H1 (cell line): ENCODE data around the gene B9D2. TPM values are rescaled to one million over a fixed set of nuclear protein-coding genes. Genes with fewer than 3 reads are reported as not detected.

Source experiments
- CTCF ChIA-PET: fragments of 300-600 bp; sonication (Branson Sonifier 250); formaldehyde crosslinking; loops from one replicate; lab custom pipeline; 2021; ENCODE audit not compliant: partially characterized antibody; lab: Charles Lee
- POLR2A ChIA-PET: fragments of 300-600 bp; sonication (Branson Sonifier 250); formaldehyde crosslinking; loops from one replicate; lab custom pipeline; 2021; ENCODE audit warnings: inconsistent platforms; ENCODE audit not compliant: partially characterized antibody; lab: Charles Lee
- DNase-seq, 2 experiments: peaks; one replicate each; pipeline versions ENCODE4 v3.0.0 to v3.0.0-alpha.2; 2010 to 2022; ENCODE audit warnings: low spot score in 2 of 2, low read depth in 1 of 2, mixed read lengths in 1 of 2
- FAIRE-seq: peaks from 2 replicates; lab custom pipeline; 2011; peaks lifted over from hg19 to GRCh38; lab: Jason Lieb, UNC
- H2AFZ ChIP-seq: 2 replicates; pipeline ENCODE4 v1.8.1; 2012; ENCODE audit warnings: low read length, inconsistent platforms
- H2AK5ac ChIP-seq: 2 replicates; pipeline ENCODE4 v1.6.1; 2013; ENCODE audit warnings: low read depth, low read length
- H2BK120ac ChIP-seq: replicated peaks from 2 replicates; pipeline ENCODE3; 2013; ENCODE audit warnings: low read depth, low read length, inconsistent platforms
- H2BK12ac ChIP-seq: 2 replicates; pipeline ENCODE4 v1.6.1; 2013; ENCODE audit warnings: low read depth, low read length
- H2BK15ac ChIP-seq: 2 replicates; pipeline ENCODE4 v1.6.1; 2013; ENCODE audit warnings: low read length
- H2BK20ac ChIP-seq: 2 replicates; pipeline ENCODE4 v1.6.1; 2013; ENCODE audit warnings: low read length
- H2BK5ac ChIP-seq: 2 replicates; pipeline ENCODE4 v1.6.1; 2013; ENCODE audit warnings: low read depth, low read length
- H3K14ac ChIP-seq: 2 replicates; pipeline ENCODE4 v1.6.1; 2013; ENCODE audit warnings: inconsistent platforms; ENCODE audit not compliant: insufficient read length
- H3K18ac ChIP-seq: 2 replicates; pipeline ENCODE4 v1.6.1; 2013; ENCODE audit warnings: low read length; ENCODE audit errors: extremely low read depth
- H3K23ac ChIP-seq: 2 replicates; pipeline ENCODE4 v1.6.1; 2013; ENCODE audit warnings: inconsistent platforms; ENCODE audit not compliant: insufficient read length
- H3K23me2 ChIP-seq: 2 replicates; pipeline ENCODE4 v1.6.1; 2013; ENCODE audit warnings: low read depth, low read length
- H3K27ac ChIP-seq: 2 replicates; pipeline ENCODE4 v1.6.1; 2011; ENCODE audit warnings: low read depth, low read length, inconsistent platforms
- H3K27me3 ChIP-seq, 4 experiments: replicated peaks in 1 of 4; 1 replicate in 1 of 4; 2 replicates in 3 of 4; pipeline versions ENCODE4 v1.6.1 to v1.8.1; 2011 to 2013; ENCODE audit warnings: low read length in 3 of 4, mild to moderate bottlenecking in 3 of 4, inconsistent platforms in 2 of 4, mixed read lengths in 2 of 4, moderate library complexity in 1 of 4; ENCODE audit not compliant: control insufficient read depth in 3 of 4, insufficient read depth in 3 of 4; ENCODE audit errors: extremely low read depth in 1 of 4
- H3K36me3 ChIP-seq, 4 experiments: 2 replicates each; pipeline versions ENCODE4 v1.6.1 to v1.8.1; 2011 to 2013; ENCODE audit warnings: mild to moderate bottlenecking in 4 of 4, low read length in 3 of 4, moderate library complexity in 2 of 4, control low read depth in 1 of 4, inconsistent platforms in 1 of 4; ENCODE audit not compliant: insufficient read depth in 4 of 4, control insufficient read depth in 2 of 4
- H3K4ac ChIP-seq: replicated peaks from 2 replicates; pipeline ENCODE3; 2013; ENCODE audit warnings: low read length, low read depth, mixed read lengths, inconsistent platforms; ENCODE audit not compliant: insufficient read length
- H3K4me1 ChIP-seq, 4 experiments: replicated peaks in 1 of 4; 1 replicate in 1 of 4; 2 replicates in 3 of 4; pipeline versions ENCODE4 v1.6.1 to v1.8.1; 2011 to 2013; ENCODE audit warnings: low read length in 3 of 4, inconsistent platforms in 2 of 4, mixed read lengths in 1 of 4; ENCODE audit not compliant: insufficient read depth in 4 of 4, control insufficient read depth in 3 of 4
- H3K4me2 ChIP-seq, 2 experiments: 2 replicates each; pipeline versions ENCODE4 v1.6.1 to v1.8.1; 2011 to 2013; ENCODE audit warnings: low read depth in 2 of 2, low read length in 2 of 2, control low read depth in 1 of 2, inconsistent platforms in 1 of 2, mild to moderate bottlenecking in 1 of 2; ENCODE audit not compliant: insufficient read depth in 1 of 2
- H3K4me3 ChIP-seq, 4 experiments: fragments of 200-600, 300-600 bp in 1 of 4; sonication (generic), shearing (Covaris generic), sonication (Bioruptor Twin) in 1 of 4; 2 replicates each; pipeline versions ENCODE4 v1.5.1 to v1.8.1; 2011 to 2016; ENCODE audit warnings: low read length in 4 of 4, low read depth in 3 of 4, control low read depth in 2 of 4, inconsistent platforms in 2 of 4, mild to moderate bottlenecking in 2 of 4, mixed read lengths in 1 of 4, moderate library complexity in 1 of 4; ENCODE audit not compliant: insufficient read depth in 2 of 4; ENCODE audit errors: extremely low read depth in 1 of 4
- H3K56ac ChIP-seq: replicated peaks from 2 replicates; pipeline ENCODE3; 2013; ENCODE audit warnings: low read depth, mild to moderate bottlenecking, mixed read lengths, low read length, inconsistent platforms; ENCODE audit not compliant: insufficient read length
- H3K79me1 ChIP-seq: 2 replicates; pipeline ENCODE4 v1.6.1; 2013; ENCODE audit warnings: low read depth, low read length, control low read depth
- H3K79me2 ChIP-seq, 2 experiments: 2 replicates each; pipeline versions ENCODE4 v1.6.1 to v1.8.1; 2012 to 2013; ENCODE audit warnings: low read length in 2 of 2, mild to moderate bottlenecking in 2 of 2, inconsistent platforms in 1 of 2; ENCODE audit not compliant: insufficient read depth in 2 of 2, control insufficient read depth in 1 of 2
- H3K9ac ChIP-seq, 4 experiments: replicated peaks in 1 of 4; 1 replicate in 1 of 4; 2 replicates in 3 of 4; pipeline versions ENCODE4 v1.6.1 to v1.8.1; 2011 to 2013; ENCODE audit warnings: low read depth in 3 of 4, low read length in 3 of 4, control low read depth in 2 of 4, mild to moderate bottlenecking in 2 of 4, moderate library complexity in 2 of 4, inconsistent platforms in 1 of 4; ENCODE audit errors: extremely low read depth in 1 of 4
- H3K9me3 ChIP-seq, 2 experiments: 2 replicates each; pipeline versions ENCODE4 v1.6.1 to v1.8.1; 2012 to 2013; ENCODE audit warnings: mild to moderate bottlenecking in 2 of 2, moderate library complexity in 2 of 2, control low read depth in 1 of 2, inconsistent platforms in 1 of 2, low read depth in 1 of 2, low read length in 1 of 2, mixed read lengths in 1 of 2; ENCODE audit not compliant: insufficient read depth in 2 of 2
- H4K20me1 ChIP-seq, 2 experiments: replicated peaks in 1 of 2; 2 replicates each; pipeline versions ENCODE3 to v1.8.1; 2011 to 2013; ENCODE audit warnings: inconsistent platforms in 2 of 2, low read length in 2 of 2, mild to moderate bottlenecking in 1 of 2; ENCODE audit not compliant: insufficient read depth in 2 of 2, control insufficient read depth in 1 of 2
- H4K5ac ChIP-seq: 2 replicates; pipeline ENCODE4 v1.6.1; 2013; ENCODE audit warnings: low read length, low read depth, mixed read lengths, inconsistent platforms; ENCODE audit not compliant: insufficient read length
- H4K8ac ChIP-seq: 2 replicates; pipeline ENCODE4 v1.8.0; 2013; ENCODE audit warnings: mild to moderate bottlenecking, moderate library complexity, low read length, inconsistent platforms; ENCODE audit not compliant: insufficient read depth; ENCODE audit errors: extremely low read depth
- H4K91ac ChIP-seq: replicated peaks from 2 replicates; pipeline ENCODE3; 2013; ENCODE audit warnings: low read length, mixed read lengths, inconsistent platforms; ENCODE audit not compliant: insufficient read length
- ASH2L ChIP-seq: fragments of 200-600, 300-600 bp; sonication (generic); IDR thresholded peaks from one replicate; pipeline ENCODE4 v1.7.1; 2017; ENCODE audit warnings: low read length
- ATF2 ChIP-seq: IDR thresholded peaks from 2 replicates; pipeline ENCODE4 v1.6.1; 2012; ENCODE audit warnings: low read length, inconsistent platforms
- EGR1 ChIP-seq: IDR thresholded peaks from 2 replicates; pipeline ENCODE4 v1.6.1; 2011; ENCODE audit warnings: low read depth, low read length, borderline replicate concordance
- GTF2F1 ChIP-seq: IDR thresholded peaks from 2 replicates; pipeline ENCODE4 v1.6.1; 2012; ENCODE audit warnings: low read depth, low read length, improper control_type of control experiment, borderline replicate concordance
- KDM1A ChIP-seq: fragments of 200-600, 300-600 bp; sonication (generic); IDR thresholded peaks from 2 replicates; pipeline ENCODE4 v1.7.1; 2016; ENCODE audit warnings: mild to moderate bottlenecking, low read length, borderline replicate concordance
- NRF1 ChIP-seq: IDR thresholded peaks from 2 replicates; pipeline ENCODE4 v1.6.1; 2011; ENCODE audit warnings: mild to moderate bottlenecking, low read depth, low read length, improper control_type of control experiment
- POLR2A ChIP-seq, 2 experiments: IDR thresholded peaks; 1 replicate in 1 of 2; 2 replicates in 1 of 2; pipeline ENCODE4 v1.6.1; 2011; ENCODE audit warnings: low read depth in 2 of 2, low read length in 2 of 2, mild to moderate bottlenecking in 2 of 2; ENCODE audit errors: control extremely low read depth in 1 of 2
- POU5F1 ChIP-seq: IDR thresholded peaks from 2 replicates; pipeline ENCODE4 v1.6.1; 2011; ENCODE audit warnings: low read depth, mild to moderate bottlenecking, low read length, moderate library complexity
- RAD21 ChIP-seq, 2 experiments: IDR thresholded peaks in 1 of 2; conservative IDR thresholded peaks in 1 of 2; 2 replicates each; pipeline ENCODE4 v1.6.1; 2011; ENCODE audit warnings: low read depth in 2 of 2, low read length in 2 of 2, improper control_type of control experiment in 1 of 2, inconsistent platforms in 1 of 2, mild to moderate bottlenecking in 1 of 2, moderate library complexity in 1 of 2
- SIRT6 ChIP-seq: IDR thresholded peaks from one replicate; pipeline ENCODE4 v1.7.1; 2012; ENCODE audit warnings: low read length, inconsistent platforms
- SP4 ChIP-seq: IDR thresholded peaks from 2 replicates; pipeline ENCODE4 v1.6.1; 2012; ENCODE audit warnings: low read length, inconsistent platforms
- TAF7 ChIP-seq: optimal IDR thresholded peaks from 2 replicates; pipeline ENCODE3; 2011; ENCODE audit warnings: low read depth, mild to moderate bottlenecking, inconsistent platforms, low read length, moderate library complexity, borderline replicate concordance
- TCF12 ChIP-seq: IDR thresholded peaks from 2 replicates; pipeline ENCODE4 v1.6.1; 2011; ENCODE audit warnings: low read depth, mild to moderate bottlenecking, low read length
- ZNF274 ChIP-seq: IDR thresholded peaks from 2 replicates; pipeline ENCODE4 v1.7.0; 2012; ENCODE audit warnings: low read length, borderline replicate concordance; ENCODE audit errors: extremely low read depth
- WGBS, 2 experiments: shearing (Covaris generic) in 1 of 2; methylation state at CpG; one replicate each; pipeline versions ENCODE4 v1.1.6 to v1.1.7; 2013 to 2015; ENCODE audit warnings: low lambda C conversion rate in 2 of 2, mixed read lengths in 2 of 2, inconsistent platforms in 1 of 2, low coverage in 1 of 2, missing lambda C conversion rate in 1 of 2; ENCODE audit not compliant: insufficient replicate concordance in 2 of 2, insufficient coverage in 1 of 2, insufficient read length in 1 of 2; ENCODE audit errors: extremely low coverage in 1 of 2, missing lambda C conversion rate in 1 of 2; 5-methylcytosine and 5-hydroxymethylcytosine counted together
- polyA plus RNA-seq, 7 experiments: library from polyadenylated mRNA; depleted of rRNA in 3 of 7; stranded (reverse) in 5 of 7; unstranded in 2 of 7; fragments of >200 nt in 5 of 7; fragments of 200-250 nt in 2 of 7; gene quantifications; 1 replicate in 5 of 7; 2 replicates in 1 of 7; 4 replicates in 1 of 7; pipeline versions ENCODE4 v1.2.1 to v1.2.3, GENCODE V29; 2011 to 2013; ENCODE audit warnings: missing spikeins in 2 of 7, mixed read lengths in 2 of 7
- total RNA-seq: library from RNA; stranded (reverse); fragmentation: NEBNext Ultra II Directional; extraction: Animal tissue kit (Norgen Biotek cat#: 25700); gene quantifications from 2 replicates; pipeline ENCODE4 v1.2.1, GENCODE V29; 2021

Gene B9D2
- total and polyA plus RNA-seq, 2 of the 8 experiments (the other 6 are each of a cell fraction or from before 2014, with no cell fraction given) = 4.9 to 6.3 TPM

DNA sequence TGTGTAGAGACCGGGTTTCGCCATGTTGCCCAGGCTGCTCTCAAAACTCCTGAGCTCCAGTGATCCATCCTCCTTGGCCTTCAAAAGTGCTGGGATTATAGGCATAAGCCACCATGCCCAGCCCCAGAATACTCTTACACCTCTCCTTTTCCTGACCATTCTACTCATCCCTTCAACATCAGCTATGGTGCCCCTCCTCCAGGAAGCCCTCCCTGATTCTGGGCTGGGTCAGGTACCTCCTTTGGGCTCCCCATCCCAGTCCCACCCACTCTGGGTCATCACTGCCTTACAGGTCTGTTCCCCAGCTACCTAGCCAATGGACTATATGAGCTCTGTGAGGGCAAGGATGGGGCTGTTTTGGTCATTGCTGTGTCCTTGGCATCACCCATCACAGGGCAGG, 19.8 kb downstream of the B9D2 start:
- H3K4me3 ChIP-seq = no peak overlapping the region
- no peak overlapping the region for H4K91ac ChIP-seq
- H2AFZ ChIP-seq = no peak overlapping the region
- H3K27me3 ChIP-seq = no peaks in the 10 kb centered on the region
- FAIRE-seq (no peak), DNase-seq (no peak)
- no peak overlapping the region for H3K9ac ChIP-seq
- no peak overlapping the region for H3K56ac ChIP-seq
- H3K23ac ChIP-seq = no peak overlapping the region
- H3K14ac ChIP-seq = no peak overlapping the region
- no peaks in the 10 kb centered on the region for H3K9me3 ChIP-seq
- 92% methylated on average over 2 of the region's 2 CpGs; no CpG with 5 or more reads in 1 of the 2 experiments for WGBS, 2 experiments
- no peaks in the 10 kb centered on the region for H3K79me1 ChIP-seq
- H2BK5ac ChIP-seq = no peak overlapping the region
- no peak overlapping the region for H2BK15ac ChIP-seq
- no peak overlapping the region for H2BK20ac ChIP-seq
- POLR2A ChIA-PET = interaction anchor here (1.9 kb wide), 1 partner anchor 34 kb away, joined by 4 read pairs; the partner anchor contains the start of gene CCDC97
- H4K8ac ChIP-seq = no peak overlapping the region
- no peak overlapping the region for H3K18ac ChIP-seq
- no peak overlapping the region for H3K4ac ChIP-seq
- H2AK5ac ChIP-seq = no peak overlapping the region
- no peak overlapping the region for H3K27ac ChIP-seq
- no peaks in the 10 kb centered on the region for H3K23me2 ChIP-seq
- H4K20me1 ChIP-seq = no peaks in the 10 kb centered on the region
- H4K5ac ChIP-seq = no peak overlapping the region
- H3K79me2 ChIP-seq = no peaks in the 10 kb centered on the region
- peaks cover 0 to 3% (median 0%) of the 10 kb centered on the region in 4 experiments; a peak in 1 of 7 replicates for H3K4me1 ChIP-seq
- H2BK120ac ChIP-seq = no peak overlapping the region
- H2BK12ac ChIP-seq = no peak overlapping the region
- no peaks in the 10 kb centered on the region for H3K36me3 ChIP-seq
- CTCF ChIA-PET = no interaction called here
- no peak overlapping the region for H3K4me2 ChIP-seq
- no peak for TF ChIP-seq ATF2
- no peak for TF ChIP-seq GTF2F1
- no peak for TF ChIP-seq SIRT6
- TF ChIP-seq POLR2A (IDR thresholded peaks at IDR 0.05; ENCODE audit: control extremely low read depth in 1 of 2, low read depth in 2 of 2, low read length in 2 of 2) = no peak
- TF ChIP-seq POU5F1 = no peak
- no peak for TF ChIP-seq TAF7
- TF ChIP-seq TCF12 = no peak
- no peak for TF ChIP-seq KDM1A
- no peak for TF ChIP-seq ZNF274
- TF ChIP-seq RAD21 (IDR thresholded peaks at IDR 0.05 in 1 of 2, conservative IDR thresholded peaks at IDR 0.05 in 1 of 2; ENCODE audit: low read depth in 2 of 2, low read length in 2 of 2) = no peak
- no peak for TF ChIP-seq SP4
- TF ChIP-seq EGR1 = no peak
- TF ChIP-seq ASH2L = no peak
- no peak for TF ChIP-seq NRF1
